Stimulated activated CD4-positive, alpha-beta T cell treated with anti-CD3 and anti-CD28 coated beads, Interleukin-15, amount 100 ng/mL, for 48 hours (primary cell): ENCODE data around the gene PDRG1.

ENCODE experiments used
- DNase-seq, 2 donors: peaks; one replicate each; pipeline ENCODE4 v3.0.0-alpha.2; 2020; ENCODE audit warnings: low read depth in 2 of 2

PDRG1 gene

DNA sequence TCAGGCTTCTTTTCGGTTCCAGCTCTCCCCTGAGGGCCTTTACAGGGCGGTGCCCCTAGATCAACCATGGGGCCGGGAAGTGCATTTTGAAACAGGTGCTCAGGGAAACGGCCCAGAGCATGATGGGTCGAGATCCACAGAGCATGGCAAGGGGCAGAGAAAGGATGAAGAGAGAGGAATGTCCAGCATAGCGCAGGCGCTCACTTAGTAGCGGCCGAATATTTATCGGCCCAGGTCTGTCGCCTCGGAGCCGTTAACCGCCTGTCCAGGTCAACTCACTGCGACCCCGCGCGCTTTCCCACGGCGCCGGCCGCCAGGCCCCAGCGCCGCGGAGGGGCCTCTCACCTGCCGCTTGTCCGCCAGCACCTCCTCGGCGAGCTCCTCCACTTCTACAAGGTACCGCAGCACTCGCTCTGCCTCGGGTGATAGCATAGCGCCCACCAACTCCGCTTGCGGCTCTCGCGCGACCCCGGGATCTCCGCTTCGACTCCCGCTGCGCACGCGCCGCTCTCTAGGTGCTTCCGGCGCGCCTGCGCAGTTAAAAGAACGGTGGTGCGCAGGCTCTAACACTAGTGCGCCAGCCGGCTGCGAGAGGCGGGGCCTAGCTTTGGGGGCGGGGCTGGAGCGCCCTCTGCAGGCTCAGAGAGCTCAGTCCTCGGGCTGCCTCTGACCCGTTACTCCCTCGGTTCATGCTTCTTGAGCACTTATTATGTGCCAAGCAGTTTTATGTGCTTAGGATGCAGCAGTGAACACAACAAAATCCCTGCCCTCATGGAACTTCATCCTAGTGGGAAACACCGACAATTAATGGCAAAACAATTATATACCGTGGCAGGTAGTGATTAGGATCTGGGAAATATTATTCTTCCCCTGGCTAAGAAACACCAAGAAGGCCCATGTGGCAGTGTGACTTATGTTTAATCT, at the start of gene PDRG1:
Gene PDRG1 (minus strand): TSS at position 517 of the 924 bp plus-strand sequence. CDS start 85 bp downstream, at position 432.
- peak; percentile 95 for DNase-seq

DNA sequence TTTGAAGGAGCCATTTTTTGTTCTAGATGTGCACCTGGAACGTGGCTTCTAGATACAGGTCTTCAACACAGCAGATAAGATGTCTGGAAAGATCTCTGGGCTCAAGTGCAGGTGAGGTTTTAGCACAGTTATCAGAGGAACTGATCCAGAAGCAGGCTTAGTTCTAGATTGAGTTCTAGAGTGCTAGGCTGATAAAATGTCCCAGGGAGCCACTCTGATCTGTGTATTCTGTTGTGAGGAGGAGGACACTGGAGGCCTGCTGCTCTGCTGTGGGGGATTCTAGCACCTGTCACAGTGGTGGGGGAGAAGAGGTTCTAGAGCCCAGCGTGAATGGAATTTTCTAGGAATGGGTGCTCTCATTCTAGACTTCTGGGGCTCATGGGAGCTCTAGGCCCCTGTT, 46.4 kb upstream of the PDRG1 start:
- DNase-seq, result no peak

- no peak for DNase-seq
These were observed 45.1 kb upstream of the PDRG1 start for GRCh38 chr20:31996996-31997395.

- DNase-seq, result no peak
These were observed 40.2 kb upstream of the PDRG1 start for GRCh38 chr20:31992086-31992485.

DNA sequence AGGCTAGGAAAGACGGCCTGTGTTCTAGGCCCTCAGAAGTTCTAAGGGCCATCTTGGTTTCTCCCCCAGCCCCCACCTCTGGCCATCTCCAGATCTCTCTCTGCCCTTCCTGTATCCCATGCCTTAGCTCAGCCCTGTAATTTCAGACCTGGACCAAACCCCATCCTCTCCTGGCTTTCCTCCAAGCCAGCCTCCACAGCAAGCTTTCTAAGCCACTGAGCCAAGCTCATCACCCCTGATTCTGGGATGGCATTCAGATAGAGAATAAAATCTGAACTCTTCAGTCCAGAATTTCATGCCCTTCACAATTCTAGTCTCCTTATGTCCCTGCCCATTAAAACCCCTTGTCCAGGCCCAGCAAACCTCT, 39.5 kb upstream of the PDRG1 start:
- DNase-seq, result no peak

- no peak for DNase-seq
These were observed 38.9 kb upstream of the PDRG1 start for GRCh38 chr20:31990641-31991338.

- DNase-seq, result no peak
These were observed 37.3 kb upstream of the PDRG1 start for GRCh38 chr20:31989030-31989645.

- no peak for DNase-seq
These were observed 36.7 kb upstream of the PDRG1 start for GRCh38 chr20:31988430-31989015.

DNA sequence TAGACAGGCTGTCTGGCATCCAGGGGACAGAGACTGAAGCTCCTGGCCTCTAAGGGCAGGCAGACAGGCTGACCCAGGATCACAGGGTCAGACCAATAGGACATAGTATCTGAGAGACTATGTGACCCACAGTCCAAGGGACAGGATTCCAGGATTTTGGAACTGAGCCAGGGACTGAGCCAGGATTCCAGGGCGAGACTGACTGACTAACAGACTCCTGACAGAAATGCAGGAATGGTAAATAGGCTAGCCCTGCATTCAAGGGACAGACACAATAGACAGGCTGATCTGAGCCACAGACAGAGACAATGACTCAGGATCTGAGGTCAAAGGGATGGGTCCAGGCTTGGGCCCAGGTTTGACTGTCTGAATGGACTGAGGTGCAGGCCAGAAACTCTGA, 35.9 kb upstream of the PDRG1 start:
- no peak for DNase-seq

DNA sequence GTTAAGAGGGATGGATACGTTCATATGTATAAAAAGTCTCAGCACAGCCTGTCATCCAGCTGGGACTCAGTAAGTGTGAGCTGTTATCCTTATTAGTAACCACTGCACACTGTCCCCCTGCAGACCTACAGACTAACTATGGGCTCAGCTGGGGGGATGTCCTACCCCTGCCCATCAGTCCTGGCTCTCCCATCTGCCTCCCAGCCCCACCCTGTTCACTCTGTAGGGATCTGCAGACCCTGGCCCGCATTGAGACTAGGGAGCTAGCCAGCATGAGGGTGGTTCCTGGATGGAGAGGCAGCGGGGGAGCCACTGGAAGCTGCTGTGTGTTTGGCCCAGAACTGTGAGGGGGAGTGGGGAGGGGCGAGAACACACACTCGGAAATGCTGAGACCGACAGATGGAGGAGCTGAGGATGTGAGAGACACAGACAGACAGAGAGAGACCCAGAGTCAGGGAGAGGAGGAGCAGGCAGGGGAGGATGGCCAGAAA, 33.2 kb upstream of the PDRG1 start:
- DNase-seq, result no peak

GRCh38 chr20:31981784-31982183, 29.9 kb upstream of the PDRG1 start:
- no peak for DNase-seq

DNA sequence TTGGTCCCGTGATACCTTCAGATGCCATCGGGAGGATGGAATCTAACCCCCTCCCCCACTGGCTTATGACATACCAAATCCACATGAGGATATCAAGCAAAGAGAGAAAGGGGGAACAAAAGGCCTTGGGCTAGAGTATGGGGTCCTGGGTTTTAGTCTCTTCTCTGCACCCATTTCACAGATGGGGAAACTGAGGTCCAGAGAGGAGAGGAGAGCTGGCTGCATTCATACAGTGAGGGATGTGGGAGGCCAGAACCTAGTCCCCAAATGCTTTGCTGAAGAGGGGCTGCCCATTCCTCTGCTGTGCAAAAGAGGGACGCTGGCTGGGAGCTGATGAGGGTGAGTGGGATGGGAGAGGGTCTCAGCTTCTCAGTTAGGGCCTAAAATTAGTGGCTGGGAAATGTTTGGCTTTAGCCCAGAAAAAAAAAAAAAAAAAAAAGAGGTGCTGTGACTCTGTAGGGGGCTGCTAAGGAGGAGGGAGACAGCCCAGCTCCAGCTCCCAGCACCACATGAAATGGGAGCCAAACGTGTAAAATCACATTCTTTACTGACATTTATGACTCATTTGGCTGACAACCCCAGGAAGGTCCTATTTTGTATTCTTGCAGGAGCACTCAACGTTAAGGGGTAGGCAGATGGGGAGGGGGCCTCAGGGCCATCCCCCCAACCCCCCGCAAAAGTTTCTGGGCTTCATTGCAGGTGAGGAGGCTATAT, 28.0 kb upstream of the PDRG1 start:
- no peak for DNase-seq

DNA sequence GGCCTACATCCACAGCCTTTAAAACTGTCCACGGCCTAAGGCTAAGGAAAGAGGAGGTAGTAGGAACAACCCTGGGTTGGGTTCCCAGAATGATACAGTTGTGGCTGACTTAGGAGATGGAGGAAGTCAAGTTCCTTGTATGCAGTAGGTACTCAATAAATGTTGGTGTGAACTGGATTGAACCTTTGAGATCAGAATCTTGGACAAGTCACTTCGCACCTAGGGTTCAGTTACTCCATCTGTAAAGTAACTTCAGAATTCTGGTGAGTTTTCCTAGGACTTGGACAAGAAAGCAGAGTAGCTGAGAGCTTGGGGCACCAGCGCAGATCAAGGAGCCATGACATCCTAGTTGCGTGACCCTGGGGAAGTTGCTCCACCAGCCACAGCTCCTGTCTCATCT, 25.2 kb upstream of the PDRG1 start:
- no peak for DNase-seq

DNA sequence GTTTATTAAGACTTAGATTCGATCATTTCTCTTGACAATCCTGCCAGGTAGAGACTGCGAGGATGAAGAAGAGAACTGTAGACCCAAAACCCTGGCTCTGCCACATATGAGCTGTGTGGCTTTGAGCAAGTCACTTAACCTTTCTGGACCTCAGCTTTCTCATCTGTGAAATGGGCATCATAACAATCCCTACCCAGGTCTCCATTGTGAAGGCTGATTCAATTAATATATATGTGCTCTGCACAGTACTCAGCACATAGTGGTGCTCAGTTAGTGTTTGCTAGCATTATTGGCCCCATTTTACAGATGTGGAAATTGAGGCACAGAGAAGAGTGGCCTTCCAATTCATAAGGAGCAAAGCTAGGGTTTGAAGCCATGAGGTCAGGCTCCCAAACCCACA, 24.0 kb upstream of the PDRG1 start:
- DNase-seq, result no peak

GRCh38 chr20:31974951-31975487, 23.2 kb upstream of the PDRG1 start:
- DNase-seq, result no peak

DNA sequence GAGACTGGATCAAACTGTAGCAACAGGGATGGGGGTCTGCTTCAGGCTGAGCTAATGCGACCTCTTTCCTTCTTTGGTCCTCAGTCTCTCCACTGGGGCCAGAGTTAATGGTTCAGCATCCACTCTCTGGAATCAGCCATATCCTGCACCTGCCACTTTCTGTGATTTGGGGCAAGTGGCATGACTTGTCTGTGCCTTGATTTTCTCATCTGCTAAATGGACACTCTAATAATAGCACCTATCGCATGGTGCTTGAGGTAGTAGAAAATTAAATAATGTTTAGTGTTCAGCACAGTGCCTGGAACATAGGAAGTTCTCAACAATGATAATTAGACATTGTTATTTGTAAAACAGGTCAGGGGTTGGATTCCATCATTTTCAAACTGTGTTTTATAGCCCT, 22.4 kb upstream of the PDRG1 start:
- DNase-seq, result no peak

- no peak for DNase-seq
These were observed 20.7 kb upstream of the PDRG1 start for GRCh38 chr20:31972471-31973021.

- DNase-seq, result no peak
These were observed 18.1 kb upstream of the PDRG1 start for GRCh38 chr20:31969991-31970390.

- DNase-seq, result peak; percentile 57 to 75
These were observed 16.7 kb upstream of the PDRG1 start for GRCh38 chr20:31968291-31969126.

GRCh38 chr20:31967830-31968249, 16.0 kb upstream of the PDRG1 start, which contains the start of gene XKR7:
Gene XKR7 (plus strand): TSS chr20:31968151. CDS start chr20:31968176, 25 bp downstream.
- peak in 1 of 2 donors; percentile 4 for DNase-seq
